Effector CD8-positive, alpha-beta T cell (primary cell): ENCODE data around the gene AQP4.

ENCODE experiments used
- DNase-seq: peaks from one replicate; lab custom pipeline; 2025; lab: John Stamatoyannopoulos, UW

AQP4 gene

DNA sequence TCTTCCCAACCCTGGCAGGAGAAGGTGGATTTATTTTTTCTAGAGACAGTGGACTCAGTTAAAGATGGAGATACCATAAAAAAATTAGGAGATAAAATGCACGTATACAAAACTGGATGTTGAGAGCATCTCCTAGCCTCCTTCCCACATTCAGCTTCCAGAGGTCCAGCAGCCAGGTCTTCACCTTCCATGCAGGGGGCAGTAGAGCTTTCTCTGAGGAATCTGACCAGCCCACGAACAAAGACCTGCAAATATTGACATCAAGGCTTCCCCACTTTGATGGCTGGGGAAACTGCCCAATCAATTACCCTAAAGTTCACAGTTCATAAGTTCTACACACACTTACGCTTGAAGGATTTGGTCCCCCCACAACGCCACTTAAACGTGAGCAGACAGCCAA lies 24.5 kb downstream of the AQP4 start:
- DNase-seq = no peak

- DNase-seq = no peak
Observed at GRCh38 chr18:26839609-26840008, 25.9 kb downstream of the AQP4 start.

DNA sequence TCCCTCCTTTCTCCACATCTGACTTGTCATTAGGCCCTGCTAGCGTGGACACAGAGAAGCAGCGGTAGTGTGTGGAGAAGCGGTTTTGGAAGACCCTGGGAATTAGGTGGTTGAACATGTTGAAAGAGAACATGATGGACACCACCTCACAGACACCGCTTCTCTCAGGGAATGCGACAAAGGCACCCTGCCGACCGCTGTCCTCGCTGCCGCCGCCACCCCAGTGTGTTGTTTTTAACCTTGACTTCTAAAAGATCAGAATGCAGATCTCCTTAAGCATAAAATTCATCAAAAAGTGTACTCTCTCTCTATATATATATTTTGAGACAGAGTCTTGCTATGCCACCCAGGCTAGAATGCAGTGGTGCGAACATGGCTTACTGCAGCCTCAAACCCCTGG lies 33.2 kb downstream of the AQP4 start:
- no peak for DNase-seq

- no peak for DNase-seq
Observed at GRCh38 chr18:26827581-26827980, 37.9 kb downstream of the AQP4 start.

DNA sequence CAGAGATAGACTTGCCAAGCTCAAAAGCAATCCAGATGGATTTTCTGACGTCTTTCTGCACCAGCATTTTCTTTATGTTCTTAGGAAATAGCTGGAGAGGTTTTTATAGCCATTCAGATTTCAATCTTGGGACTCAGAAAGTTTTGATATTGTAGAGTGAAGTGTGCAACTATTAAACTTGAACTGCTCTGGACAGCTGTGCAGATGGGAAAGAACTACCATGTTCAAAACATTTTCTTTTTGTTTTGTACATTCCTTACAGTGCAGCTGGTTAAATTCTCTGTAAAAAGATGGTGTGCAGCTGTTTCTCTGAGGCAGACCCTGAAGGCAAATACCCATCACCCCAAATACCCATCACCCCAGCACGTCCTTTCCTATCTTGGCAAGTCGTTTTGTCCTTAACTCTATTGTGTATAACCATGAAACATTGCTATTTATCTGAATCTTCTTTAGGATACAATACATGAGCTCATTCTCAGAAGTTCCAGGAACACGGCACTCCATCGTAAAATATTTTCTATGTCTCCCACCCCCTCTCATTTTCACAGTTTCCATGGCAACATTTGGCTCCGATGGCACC lies 38.8 kb downstream of the AQP4 start:
- no peak for DNase-seq

DNA sequence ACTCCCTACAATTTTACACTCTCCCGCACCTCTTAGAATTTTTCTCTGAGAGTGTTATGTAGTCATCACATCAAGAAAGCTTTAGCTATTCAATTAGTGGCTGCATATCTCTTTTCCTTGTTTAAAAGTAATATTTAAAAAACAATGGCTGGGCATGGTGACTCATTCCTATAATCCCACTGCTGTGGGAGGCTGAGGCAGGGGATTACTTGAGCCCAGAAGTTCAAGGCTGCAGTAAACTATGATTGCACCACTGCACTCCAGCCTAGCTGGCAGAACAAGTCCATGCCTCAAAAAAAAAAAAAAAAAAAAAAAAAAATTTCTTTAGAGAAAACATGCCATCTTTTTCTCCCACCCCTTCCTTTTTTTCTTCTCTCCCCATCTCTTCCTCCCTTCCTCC lies 44.3 kb downstream of the AQP4 start:
- DNase-seq = no peak

GRCh38 chr18:26819046-26819445 lies 46.5 kb downstream of the AQP4 start:
- no peak for DNase-seq

GRCh38 chr18:26818461-26818860 lies 47.0 kb downstream of the AQP4 start:
- no peak for DNase-seq

- DNase-seq = no peak
Observed at GRCh38 chr18:26813043-26813442, 52.5 kb downstream of the AQP4 start.

DNA sequence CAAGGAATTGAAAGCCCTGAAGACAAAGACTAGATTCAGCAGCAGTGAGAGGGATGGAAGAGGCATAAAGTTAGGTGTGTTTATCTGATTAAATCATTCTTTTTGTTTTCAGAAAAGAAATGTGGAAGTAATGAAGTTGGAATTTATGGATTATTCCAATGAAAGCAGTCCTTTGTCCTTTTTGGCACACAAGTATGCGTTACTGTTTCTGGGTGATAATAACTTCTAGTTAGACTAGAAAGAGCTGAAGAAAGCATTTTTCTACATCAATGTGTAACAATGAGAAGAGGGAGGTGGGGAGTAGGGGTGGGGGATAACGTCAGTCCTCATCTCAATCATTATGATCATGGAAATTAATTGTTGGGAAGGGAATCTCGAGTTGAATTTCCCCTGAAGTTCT lies 53.0 kb downstream of the AQP4 start:
- no peak for DNase-seq

GRCh38 chr18:26809346-26809745 lies 56.2 kb downstream of the AQP4 start:
- DNase-seq = no peak

GRCh38 chr18:26806224-26806623 lies 59.3 kb downstream of the AQP4 start:
- DNase-seq = no peak

- no peak for DNase-seq
Observed at GRCh38 chr18:26804519-26804918, 61.0 kb downstream of the AQP4 start.

DNA sequence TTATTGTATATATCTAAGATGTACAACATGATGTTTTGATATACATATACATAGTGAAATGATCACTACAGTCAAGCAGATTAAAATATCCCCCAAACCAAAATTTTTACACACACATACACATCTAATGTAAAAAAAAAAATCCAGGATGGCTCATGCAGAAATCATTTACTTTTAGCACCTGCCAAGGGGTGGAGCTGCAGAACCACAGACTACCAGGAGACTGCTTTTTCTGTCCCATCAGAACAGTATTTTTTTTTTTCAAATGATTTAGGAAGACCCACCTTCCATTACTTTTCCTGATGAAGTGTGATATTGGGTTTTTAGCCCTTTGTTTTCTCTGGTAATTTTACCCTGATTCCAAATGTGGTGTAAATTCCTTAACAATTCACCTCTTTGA lies 61.9 kb downstream of the AQP4 start:
- DNase-seq = no peak

DNA sequence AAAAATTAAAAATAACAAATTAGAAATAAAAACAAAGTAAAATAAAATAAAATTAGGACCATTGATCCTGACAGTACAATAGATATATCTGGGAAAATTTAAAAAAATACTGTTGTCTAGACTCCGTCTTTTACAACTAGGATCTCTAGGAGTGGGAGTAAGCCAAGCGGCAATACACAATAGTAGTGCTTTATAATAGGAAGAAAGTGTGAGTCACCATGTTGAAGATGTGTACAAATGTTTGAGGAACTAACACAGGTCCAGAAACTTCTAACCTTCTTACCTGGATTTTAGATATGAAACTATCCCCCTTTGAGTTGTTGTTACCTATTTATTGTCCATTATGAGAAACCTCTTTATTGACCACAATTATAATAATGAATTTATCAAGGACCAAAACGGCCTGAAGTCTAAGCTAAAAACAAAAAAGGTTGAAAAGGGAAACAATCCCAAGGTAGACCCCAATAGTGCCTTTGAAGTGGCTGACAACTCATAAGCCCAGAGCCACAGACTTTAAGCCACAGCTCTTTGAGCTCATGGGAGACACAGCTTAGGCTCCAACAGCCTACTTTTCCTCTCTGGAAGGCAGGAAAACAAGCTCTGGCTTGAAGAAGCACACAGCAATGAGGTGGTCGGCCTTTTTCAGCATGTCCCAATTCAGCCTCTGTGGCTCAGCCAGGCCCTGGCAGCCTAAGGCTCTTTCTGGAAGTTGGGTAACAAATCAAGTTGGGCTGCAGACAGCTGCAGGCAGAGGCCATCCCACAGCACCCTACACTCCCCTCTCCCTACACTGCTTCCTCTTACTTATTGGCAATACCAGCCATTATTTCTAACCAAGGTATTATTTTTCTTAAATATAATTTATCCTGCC lies 62.9 kb downstream of the AQP4 start:
- no peak for DNase-seq
